C4-2B (cell line): ENCODE results near the gene CCDC188.

Experiments
- H3K27ac ChIP-seq: fragments of 450-650 bp; 2 replicates; pipeline ENCODE4 v1.5.1; 2017
- ZFX ChIP-seq: fragments of 450-650 bp; IDR thresholded peaks from 2 replicates; pipeline ENCODE4 v1.6.1; 2017
- TF ChIP-seq, protein P1 (sequence below): fragments of 450-650 bp; conservative IDR thresholded peaks from 2 replicates; pipeline ENCODE4 v1.5.1; 2017; ENCODE audit warnings: mild to moderate bottlenecking

The CCDC188 gene

DNA sequence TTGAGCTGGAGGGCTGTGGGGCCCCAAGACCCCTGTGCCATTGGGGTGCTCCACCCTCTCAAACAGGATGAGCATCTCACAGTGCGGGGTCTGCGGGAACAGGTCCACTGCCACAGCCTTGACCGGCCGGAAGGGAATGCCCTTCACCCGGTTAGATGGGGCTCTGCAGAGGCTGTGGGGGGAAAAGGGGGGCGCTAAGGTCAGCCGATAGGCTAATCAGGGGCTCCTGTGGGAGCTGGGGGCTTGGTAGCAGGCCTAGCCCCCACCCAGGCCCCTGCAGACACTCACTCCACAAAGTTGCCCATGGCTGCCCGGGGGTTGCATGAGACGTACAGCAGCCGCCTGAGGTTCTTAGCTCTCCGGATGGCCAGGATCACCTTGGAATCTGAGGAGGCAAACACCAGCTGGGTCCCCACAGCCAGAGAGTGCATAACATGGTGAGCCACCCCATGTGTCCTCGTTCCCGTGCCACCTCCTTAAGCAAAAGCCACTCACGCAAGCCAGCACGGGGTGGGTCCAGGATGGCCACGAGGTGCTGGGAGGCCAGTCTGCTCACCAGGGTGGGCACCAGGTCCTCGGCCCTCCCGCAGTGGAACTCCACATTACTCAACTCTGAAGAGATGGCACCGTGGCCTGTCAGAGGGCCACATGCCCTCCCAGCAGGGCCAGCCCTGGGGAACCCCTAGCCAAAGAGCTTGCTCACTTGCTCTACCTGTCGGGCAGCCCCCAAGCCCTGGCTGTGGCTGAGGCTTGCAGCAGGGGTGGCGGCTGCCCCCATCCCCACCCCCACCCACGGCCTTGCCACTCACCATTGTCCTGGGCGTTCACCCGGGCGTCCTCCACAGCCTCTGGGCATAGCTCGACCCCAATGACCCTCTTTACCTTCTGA lies 38.0 kb downstream of the CCDC188 start:
- TF ChIP-seq, protein P1, sequence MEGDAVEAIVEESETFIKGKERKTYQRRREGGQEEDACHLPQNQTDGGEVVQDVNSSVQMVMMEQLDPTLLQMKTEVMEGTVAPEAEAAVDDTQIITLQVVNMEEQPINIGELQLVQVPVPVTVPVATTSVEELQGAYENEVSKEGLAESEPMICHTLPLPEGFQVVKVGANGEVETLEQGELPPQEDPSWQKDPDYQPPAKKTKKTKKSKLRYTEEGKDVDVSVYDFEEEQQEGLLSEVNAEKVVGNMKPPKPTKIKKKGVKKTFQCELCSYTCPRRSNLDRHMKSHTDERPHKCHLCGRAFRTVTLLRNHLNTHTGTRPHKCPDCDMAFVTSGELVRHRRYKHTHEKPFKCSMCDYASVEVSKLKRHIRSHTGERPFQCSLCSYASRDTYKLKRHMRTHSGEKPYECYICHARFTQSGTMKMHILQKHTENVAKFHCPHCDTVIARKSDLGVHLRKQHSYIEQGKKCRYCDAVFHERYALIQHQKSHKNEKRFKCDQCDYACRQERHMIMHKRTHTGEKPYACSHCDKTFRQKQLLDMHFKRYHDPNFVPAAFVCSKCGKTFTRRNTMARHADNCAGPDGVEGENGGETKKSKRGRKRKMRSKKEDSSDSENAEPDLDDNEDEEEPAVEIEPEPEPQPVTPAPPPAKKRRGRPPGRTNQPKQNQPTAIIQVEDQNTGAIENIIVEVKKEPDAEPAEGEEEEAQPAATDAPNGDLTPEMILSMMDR: no peak
- TF ChIP-seq ZFX: no peak
- no peak overlapping the region for H3K27ac ChIP-seq

DNA sequence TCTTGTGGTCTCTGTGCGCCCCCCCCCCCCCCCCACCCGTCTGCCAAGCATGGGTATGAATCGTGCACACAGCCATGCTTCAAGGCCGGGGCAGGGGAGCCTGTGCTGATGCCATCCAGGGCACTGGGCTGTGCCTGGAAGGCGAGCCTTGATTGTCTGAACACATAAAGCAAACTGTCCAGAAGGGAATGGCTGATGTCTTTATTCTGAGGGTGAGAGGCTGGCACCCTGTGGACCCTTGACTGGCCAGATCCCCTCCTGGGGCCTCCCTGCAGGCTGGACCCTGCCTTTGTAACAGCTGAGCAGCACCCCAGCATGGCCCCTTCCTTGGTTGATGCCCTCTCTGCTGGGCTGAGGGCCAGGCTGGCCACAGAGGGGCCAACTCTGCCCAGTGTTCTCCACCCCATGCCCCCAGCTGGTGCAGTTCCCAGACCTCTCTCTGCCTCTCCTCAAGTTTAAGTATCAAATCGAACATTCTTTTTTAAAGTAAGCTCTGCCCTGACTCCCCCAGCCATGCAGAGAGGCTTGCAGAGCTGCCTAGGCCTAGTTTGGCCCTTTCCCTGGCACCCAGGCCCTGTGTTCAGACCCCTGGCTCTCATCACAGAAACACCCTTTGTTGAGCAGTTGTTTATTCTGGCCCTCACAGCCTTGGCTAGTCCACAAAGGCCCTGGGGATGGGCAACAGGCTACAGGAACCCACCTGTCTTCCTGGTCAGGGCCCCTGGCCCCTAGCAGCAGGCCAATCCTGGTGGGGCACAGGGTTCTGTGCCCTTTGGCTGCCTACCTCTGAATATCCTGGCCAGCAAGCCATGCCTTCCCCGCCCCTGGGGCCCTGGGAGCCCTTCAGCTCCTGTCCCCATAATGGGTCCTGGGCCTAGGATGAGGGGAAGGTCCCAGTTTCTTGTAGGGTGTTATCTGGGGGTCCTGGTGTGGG lies 38.9 kb downstream of the CCDC188 start:
- no peak overlapping the region for H3K27ac ChIP-seq
- TF ChIP-seq, protein P1: no peak
- TF ChIP-seq ZFX: no peak

DNA sequence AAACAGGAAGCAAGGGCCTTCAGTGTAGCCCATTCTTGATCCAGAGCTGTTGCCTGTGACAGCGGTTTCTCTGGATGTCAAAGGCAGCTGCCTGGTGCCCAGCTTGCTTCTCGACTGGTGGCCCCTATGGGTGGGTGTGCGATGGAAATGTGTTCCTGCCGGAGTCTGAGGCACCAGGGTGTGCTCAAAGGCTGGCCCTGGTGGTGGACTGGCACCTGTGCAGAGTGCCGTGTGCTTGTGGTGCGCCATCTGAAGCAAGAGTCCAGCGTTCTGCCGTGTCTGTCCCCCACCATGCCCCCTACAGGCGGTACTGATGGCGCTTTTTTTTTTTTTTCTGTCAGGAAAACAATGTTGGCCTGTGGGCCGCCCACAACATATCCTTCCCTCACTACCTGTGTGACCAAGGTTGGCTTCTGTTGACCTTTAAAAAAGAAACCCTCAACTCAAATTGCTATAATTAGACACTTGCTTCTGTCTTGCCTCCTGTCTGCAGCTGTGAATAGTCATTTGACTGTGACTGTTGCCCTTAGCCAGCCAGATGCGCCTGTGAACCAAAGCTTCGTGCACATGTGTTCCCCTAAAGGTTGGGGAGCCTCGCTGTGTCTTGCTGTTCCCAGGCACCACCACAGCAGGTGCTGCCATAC lies 39.7 kb downstream of the CCDC188 start:
- H3K27ac ChIP-seq: no peak overlapping the region
- no peak for TF ChIP-seq ZFX
- TF ChIP-seq, protein P1: no peak; the same call in 1 of the 2 replicates

DNA sequence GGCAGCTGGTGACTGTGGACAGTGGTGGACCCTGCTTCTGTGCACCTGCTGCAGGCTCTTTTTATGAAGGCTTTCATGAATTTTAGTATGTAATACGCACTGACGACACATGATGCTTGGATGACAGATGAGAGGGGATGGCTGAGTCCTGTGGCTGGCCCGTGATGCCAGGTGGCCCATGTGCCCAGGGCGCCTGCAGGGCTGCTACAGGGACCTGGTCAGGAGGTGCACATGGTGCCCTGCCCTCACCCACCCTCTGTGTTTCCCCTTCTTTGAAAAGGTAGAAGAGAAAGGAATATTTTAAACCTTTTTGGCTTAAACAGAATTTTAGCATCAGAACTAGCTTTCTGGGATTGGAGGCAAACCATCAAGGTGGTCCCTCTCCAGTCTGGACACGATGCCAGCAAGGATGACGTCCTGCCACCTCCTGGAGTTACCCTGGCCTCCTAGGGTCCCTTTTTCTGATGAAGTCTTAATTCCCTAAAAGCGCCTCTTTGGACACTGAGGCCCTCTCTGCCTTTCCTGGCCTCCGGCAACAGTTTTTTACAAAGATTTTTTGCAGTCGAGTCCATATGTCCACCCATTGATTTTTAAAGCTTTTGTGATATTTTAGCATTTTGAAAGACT lies 40.4 kb downstream of the CCDC188 start:
- no peak for TF ChIP-seq ZFX
- TF ChIP-seq, protein P1: no peak
- H3K27ac ChIP-seq: no peak overlapping the region

DNA sequence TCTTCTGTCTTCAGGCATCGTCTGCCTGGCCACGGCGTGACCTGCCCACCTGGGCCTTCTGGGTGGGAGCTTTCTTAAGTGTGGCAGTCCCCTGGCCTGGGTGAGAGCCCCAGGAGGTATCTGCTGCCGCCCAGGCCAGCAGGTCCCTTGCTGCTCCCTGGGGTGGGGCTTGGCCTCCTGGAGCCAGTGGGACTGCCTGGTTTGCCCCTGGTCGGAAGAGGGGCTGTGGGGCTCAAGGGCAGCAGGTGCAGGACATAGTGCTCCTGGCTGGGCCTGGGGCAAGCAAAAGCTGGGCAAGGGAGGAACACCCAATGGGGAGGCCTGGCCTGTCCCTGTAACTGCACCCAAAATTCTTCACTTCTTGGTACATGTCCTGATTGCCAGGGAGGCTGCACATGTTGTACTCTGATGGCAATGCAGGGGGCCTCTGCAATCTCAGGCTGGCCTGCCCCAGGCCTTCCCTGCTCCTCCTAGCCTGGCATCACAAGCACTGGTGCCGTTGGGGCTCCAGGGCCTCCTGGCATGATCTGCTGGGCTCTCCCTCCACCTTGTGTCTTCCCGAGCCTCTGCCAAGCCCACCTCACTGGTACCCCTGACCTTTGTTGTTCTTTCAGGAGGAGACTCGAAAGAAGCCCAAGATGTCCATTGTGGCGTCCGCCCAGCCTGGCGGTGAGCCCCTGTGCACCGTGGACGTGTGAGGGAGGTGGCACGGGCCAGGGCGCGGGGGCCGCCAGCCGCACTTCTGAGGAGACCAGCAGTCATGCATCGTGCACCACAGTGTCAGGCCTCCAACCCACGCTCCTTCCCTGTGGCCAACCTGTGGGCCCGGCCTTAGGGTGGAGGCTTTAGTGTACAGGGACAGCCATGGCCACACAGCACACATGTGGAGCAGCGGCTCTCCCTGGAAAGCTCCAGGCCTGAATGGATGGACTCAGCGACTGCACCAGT lies 41.2 kb downstream of the CCDC188 start:
- no peak for TF ChIP-seq ZFX
- TF ChIP-seq, protein P1: no peak
- no peak overlapping the region for H3K27ac ChIP-seq

DNA sequence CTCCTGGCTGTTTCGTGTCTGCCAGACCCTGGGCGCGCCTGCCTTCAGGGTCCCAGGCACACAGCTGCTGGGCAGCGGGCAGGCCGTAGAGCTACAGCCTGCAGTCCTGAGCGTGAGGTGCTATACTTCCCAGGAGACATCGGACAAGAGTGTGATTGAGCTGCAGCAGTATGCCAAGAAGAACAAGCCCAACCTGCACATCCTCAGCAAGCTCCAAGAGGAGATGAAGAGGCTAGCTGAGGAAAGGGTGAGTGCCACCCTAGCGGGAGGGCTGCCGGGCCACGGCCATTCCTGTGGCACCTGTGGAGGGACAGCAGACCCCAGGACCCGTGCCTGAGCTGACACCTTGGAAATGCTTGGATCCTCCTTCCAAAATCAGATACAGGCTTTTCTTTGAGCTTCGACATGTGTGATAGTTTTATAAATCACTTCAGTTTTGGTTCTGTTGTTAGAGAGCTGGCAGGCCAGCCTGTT lies 42.1 kb downstream of the CCDC188 start:
- TF ChIP-seq ZFX: no peak
- TF ChIP-seq, protein P1: no peak

More for the DNA sequence above, 42.1 kb downstream of the CCDC188 start:
- H3K27ac ChIP-seq: no peak overlapping the region
